GM21723 (cell line): Measurements from ENCODE around the gene NPIPA3.
"Not testable (repeated sequence)": the region's sequence is repeated elsewhere in the genome, so short reads cannot be mapped to it uniquely, and the experiment has no call there.

Experiments used
- ATAC-seq: cut with Tn5 transposase; IDR thresholded peaks from one replicate; pipeline ENCODE4 v1.9.1; 2021; ENCODE audit warnings: mild to moderate bottlenecking, moderate library complexity; ENCODE audit not compliant: unreplicated experiment

The NPIPA3 gene

DNA sequence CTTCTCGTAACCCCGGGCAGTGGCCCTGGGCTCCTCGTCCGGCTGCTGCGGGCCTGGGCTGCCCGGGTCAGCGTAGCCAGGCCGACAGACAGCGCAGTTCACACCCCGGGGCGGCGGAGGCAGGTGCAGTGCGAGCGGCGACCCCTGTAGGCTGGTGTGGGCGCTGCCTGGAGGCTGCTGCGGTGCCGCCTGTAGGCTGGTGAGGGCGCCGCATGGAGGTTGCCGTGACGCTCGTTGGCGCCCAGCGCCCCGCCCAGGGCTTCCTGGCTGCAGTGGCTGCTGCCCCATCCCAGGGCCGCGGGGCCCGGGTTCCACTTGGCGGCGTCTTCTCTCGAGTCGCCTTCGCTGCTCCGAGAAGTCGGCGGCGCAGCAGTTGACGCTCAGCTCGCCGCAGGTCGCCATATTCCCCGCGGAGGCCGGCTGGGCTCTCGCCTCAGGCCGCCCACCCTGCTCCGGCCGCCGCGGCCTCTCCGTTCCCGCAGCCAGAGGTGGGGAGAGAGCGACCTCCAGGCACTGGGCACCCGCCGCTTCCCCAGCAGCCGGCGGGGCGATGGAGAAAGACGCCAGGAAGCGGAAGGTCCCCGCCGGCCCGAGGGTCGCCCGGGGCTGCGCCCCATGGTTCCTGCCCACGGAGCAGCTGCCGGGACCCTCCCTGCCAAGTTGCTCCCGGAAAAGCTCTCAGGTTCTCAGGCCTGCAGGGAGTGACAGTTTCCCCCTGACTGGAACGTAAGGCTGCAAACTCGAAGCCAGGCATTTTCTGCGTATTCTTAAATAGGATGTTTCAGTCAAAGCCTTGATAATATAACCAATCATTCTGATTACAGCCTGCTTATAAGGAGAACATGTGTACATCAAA lies at the start of gene NPIPA3:
NPIPA3 (plus strand) TSS at position 256 of the 856 bp plus-strand sequence. CDS start 5,533 bp downstream, outside the sequence.
- ATAC-seq, result peak; percentile 99

- peak; percentile 90 for ATAC-seq
Observed at GRCh38 chr16:14658063-14658462, 45.1 kb upstream of the NPIPA3 start.

GRCh38 chr16:14667347-14668266 lies 35.6 kb upstream of the NPIPA3 start:
- ATAC-seq, result no peak

DNA sequence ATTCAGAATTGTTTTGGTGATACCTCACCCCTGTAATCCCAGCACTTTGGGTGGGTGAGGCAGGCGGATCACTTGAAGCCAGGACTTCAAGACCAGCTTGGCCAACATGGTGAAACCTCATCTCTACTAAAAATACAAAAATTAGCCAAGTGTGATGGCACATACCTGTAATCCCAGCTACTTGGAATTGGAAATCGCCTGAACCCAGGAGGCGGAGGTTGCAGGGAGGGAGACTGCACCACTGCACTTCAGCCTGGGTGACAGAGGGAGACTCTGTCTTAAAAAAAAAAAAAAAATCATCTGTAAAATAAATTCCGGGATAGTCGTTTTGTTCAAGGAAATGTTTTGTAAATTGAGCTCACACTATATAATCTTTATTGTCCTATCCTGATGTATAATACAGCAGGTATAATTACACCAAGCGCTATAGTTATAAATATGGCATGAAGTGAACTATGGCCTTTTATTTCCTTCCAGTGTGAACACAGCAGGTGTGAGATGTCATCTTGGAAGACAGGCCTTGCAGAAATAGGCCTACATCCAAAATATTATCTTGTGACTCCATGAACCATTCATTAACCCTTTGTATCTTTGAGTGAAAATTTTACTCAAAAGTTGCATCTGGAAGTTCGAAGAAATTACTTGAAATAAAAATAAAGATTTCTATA lies 34.5 kb upstream of the NPIPA3 start:
- ATAC-seq, result no peak

GRCh38 chr16:14669776-14670175 lies 33.4 kb upstream of the NPIPA3 start:
- ATAC-seq, result no peak

GRCh38 chr16:14672403-14672971 lies 30.7 kb upstream of the NPIPA3 start:
- ATAC-seq, result peak; percentile 74

DNA sequence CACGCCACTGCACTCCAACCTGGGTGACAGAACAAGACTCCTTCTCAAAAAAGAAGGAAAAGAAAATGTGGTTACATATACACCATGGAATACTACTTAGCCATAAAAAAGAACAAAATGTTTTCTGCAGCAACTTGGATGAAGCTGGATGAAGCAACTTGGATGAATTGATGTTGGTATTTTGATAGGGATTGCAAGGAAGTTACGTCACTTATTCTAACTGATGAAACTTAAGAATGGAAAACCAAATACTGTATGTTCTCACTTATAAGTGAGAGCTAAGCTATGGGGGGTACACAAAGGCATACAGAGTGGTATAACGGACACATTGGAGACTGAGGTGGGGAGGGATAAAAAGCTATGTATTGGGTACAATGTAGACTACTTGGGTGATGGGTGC lies 26.6 kb upstream of the NPIPA3 start:
- no peak for ATAC-seq

- ATAC-seq, result no peak
Observed at GRCh38 chr16:14677627-14678026, 25.6 kb upstream of the NPIPA3 start.

GRCh38 chr16:14678748-14679497 lies 24.3 kb upstream of the NPIPA3 start:
- no peak for ATAC-seq

DNA sequence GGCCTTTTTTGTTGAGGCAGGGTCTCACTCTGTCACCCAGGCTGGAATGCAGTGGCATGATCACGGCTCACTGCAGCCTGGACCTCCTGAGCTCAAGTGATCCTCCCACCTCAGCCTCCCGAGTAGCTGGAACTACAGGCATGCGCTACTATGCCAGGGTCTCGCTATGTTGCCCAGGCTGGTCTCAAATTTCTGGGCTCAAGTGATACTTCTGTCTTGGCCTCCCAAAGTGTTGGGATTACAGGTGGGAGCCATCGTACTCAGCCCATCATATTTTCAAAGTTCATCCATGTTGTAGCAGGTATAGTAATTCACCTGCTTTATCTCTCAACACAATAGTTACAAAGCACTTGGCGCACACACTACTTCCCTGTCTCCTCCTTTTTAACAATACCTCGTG lies 22.8 kb upstream of the NPIPA3 start:
- ATAC-seq, result not testable (repeated sequence)

- ATAC-seq, result no peak
Observed at GRCh38 chr16:14681115-14681514, 22.1 kb upstream of the NPIPA3 start.

- no peak for ATAC-seq
Observed at GRCh38 chr16:14682121-14682520, 21.1 kb upstream of the NPIPA3 start.

DNA sequence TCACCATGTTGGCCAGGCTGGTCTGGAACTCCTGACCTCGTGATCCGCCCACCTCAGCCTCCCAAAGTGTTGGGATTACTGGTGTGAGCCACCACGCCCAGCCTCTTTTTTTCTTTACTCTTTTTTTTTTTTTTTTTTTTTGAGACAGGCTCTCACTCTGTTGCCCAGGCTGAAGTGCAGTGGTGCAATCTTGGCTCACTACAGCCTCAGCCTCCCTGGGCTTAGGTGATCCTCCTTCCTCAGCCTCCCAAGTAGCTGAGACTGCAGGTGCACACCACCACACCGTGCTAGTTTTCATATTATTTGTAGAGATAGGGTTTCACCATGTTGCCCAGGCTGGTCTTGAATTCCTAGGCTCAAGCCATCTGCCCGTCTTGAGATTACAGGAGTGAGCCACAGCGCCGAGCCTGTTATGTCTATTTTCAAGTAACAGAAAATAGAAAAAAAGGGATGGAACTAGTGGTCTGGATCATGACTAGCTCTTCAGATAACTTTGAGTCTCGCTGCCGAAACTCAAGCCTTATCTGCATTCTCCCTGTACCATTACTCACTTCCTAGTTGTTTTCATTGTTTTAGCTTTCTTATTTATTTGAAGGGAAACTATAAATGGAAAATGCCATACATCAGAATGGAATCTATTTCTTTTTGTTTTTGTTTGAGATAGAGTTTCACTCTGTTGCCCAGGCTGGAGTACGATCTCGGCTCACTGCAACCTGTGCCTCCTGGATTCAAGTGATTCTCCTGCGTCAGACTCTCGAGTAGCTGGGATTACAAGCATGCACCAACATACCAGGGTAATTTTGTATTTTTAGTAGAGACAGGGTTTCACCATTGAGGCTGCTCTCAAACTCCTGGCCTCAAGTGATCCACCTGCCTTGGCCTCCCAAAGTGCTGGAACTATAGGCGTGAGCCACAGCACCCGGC lies 17.1 kb upstream of the NPIPA3 start:
- not testable (repeated sequence) for ATAC-seq

DNA sequence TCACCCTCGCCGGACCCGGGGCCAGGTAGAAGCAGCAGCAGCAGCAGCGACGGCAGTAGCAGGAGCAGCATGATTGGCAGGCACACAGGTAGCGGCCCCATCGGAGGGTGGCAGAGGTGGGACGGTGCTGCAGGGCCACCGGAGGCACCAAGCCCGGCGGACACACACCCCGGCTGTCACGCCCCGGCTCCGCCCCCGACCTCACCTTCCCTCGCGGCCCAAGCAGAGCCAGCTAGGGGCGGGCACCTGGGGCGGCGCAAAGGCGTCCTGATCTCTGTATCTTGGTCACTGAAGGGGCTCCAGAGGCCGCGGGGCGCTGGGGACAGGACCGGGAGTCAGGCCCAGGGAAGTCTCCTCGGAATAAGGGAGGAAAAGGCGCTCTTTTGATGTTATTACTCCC lies 9.1 kb upstream of the NPIPA3 start, which contains the start of gene PLA2G10:
PLA2G10 (minus strand) TSS at position 180 of the 400 bp plus-strand sequence; CDS start at position 101, 79 bp downstream.
- not testable (repeated sequence) for ATAC-seq

DNA sequence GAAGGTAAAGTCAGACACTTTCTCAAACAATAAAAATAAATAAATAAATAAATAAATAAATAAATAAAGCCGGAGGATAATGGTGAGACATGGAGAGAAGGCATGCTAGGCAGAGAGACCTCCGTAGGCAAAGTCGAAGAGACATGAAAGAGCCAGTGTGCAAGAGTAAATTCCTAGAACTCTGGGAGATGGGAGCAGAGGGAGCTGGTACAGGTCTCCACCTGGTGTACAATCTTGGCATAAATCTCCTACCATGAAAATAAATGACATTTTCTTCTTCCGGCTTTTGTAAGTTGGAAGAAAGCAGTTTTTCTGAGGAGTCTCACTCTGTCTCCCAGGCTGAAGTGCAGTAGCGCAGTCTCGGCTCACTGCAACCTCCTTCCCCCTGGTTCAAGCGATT lies 1.4 kb upstream of the NPIPA3 start:
- not testable (repeated sequence) for ATAC-seq

DNA sequence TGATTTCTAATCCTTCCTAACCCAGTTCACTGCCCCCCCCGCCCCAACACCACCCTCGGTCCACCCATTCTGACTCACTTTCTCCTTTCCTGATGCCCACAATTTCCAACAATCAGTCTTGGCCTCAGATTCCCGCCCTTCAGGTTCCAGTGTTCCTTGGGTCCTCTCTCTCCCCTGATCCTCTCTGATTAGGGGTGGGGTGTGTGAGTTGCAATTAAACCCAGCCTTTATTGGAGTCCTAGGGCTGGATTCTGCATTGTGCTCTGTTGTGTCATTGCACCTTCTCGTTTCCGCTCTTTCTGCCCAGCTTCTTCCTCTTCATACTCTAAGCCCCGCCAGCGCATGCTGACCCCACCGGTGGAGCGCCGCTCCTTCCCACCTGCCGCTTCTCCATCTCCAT lies 539 bp upstream of the NPIPA3 start:
- ATAC-seq, result peak; percentile 22

DNA sequence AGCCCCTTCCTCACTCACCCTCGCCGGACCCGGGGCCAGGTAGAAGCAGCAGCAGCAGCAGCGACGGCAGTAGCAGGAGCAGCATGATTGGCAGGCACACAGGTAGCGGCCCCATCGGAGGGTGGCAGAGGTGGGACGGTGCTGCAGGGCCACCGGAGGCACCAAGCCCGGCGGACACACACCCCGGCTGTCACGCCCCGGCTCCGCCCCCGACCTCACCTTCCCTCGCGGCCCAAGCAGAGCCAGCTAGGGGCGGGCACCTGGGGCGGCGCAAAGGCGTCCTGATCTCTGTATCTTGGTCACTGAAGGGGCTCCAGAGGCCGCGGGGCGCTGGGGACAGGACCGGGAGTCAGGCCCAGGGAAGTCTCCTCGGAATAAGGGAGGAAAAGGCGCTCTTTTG lies 30.0 kb downstream of the NPIPA3 start:
- not testable (repeated sequence) for ATAC-seq

DNA sequence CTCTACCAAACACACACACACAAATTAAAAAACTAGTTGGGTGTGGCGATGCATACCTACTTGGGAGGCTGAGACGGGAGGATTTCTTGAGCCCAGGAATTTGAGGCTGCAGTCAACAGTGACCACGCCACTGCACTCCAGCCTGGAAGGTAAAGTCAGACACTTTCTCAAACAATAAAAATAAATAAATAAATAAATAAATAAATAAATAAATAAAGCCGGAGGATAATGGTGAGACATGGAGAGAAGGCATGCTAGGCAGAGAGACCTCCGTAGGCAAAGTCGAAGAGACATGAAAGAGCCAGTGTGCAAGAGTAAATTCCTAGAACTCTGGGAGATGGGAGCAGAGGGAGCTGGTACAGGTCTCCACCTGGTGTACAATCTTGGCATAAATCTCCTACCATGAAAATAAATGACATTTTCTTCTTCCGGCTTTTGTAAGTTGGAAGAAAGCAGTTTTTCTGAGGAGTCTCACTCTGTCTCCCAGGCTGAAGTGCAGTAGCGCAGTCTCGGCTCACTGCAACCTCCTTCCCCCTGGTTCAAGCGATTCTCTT lies 37.7 kb downstream of the NPIPA3 start:
- ATAC-seq, result not testable (repeated sequence)
